RPMI7951 (cell line): Measurements from ENCODE around the gene ARID4A. TPM values are rescaled to one million over a fixed set of nuclear protein-coding genes. Genes with fewer than 3 reads are reported as not detected.
A peak's percentile ranks its signal among the peaks of the same experiment; 100 is the strongest.
"Not testable (repeated sequence)": the region's sequence is repeated elsewhere in the genome, so short reads cannot be mapped to it uniquely, and the experiment has no call there.

Experiments used
- DNase-seq: peaks from one replicate; pipeline ENCODE4 v3.0.0-alpha.2; 2012; ENCODE audit warnings: low read depth
- total RNA-seq: library from RNA; depleted of rRNA; stranded (reverse); fragments of >200 nt; shearing (Covaris generic); gene quantifications from 2 replicates; pipeline ENCODE4 v1.2.3, GENCODE V29; 2014; rRNA removed

The ARID4A gene
- total RNA-seq, 1 experiment from 2014 or later, result 5.9 TPM

- DNase-seq, result peak; percentile 35
Observed at GRCh38 chr14:58362798-58363412, 64.5 kb downstream of the ARID4A start.

GRCh38 chr14:58364316-58364715 is 66.0 kb downstream of the ARID4A start:
- no peak for DNase-seq

- DNase-seq, result no peak
Observed at GRCh38 chr14:58367296-58367695, 68.9 kb downstream of the ARID4A start.

GRCh38 chr14:58368956-58369355 is 70.6 kb downstream of the ARID4A start:
- no peak for DNase-seq

- no peak for DNase-seq
Observed at GRCh38 chr14:58376791-58377190, 78.4 kb downstream of the ARID4A start.

- no peak for DNase-seq
Observed at GRCh38 chr14:58390830-58391229, 92.5 kb downstream of the ARID4A start.

GRCh38 chr14:58395562-58395811 is 97.1 kb downstream of the ARID4A start:
- DNase-seq, result no peak

- peak; percentile 64 for DNase-seq
Observed at GRCh38 chr14:58395812-58396788, 97.7 kb downstream of the ARID4A start, which contains the start of gene TOMM20L. Gene TOMM20L, plus strand, starts transcription at chr14:58395930. Its CDS starts 28 bp downstream, at chr14:58395958.

- no peak for DNase-seq
Observed at GRCh38 chr14:58397156-58397555, 98.8 kb downstream of the ARID4A start.

- DNase-seq, result no peak
Observed at GRCh38 chr14:58398495-58398894, 100.1 kb downstream of the ARID4A start.

GRCh38 chr14:58398895-58399294 is 100.5 kb downstream of the ARID4A start:
- no peak for DNase-seq

- DNase-seq, result peak; percentile 4
Observed at GRCh38 chr14:58401587-58401986, 103.2 kb downstream of the ARID4A start.

- no peak for DNase-seq
Observed at GRCh38 chr14:58408681-58409215, 110.4 kb downstream of the ARID4A start.

GRCh38 chr14:58414845-58415244 is 116.5 kb downstream of the ARID4A start:
- DNase-seq, result no peak

GRCh38 chr14:58415636-58416547 is 117.5 kb downstream of the ARID4A start:
- no peak for DNase-seq

- DNase-seq, result not testable (repeated sequence)
Observed at GRCh38 chr14:58416934-58417333, 118.6 kb downstream of the ARID4A start.

Other genes with a start within 250 kb of the ARID4A start
- 1.3 and 1.8 TPM in 2 replicates for gene ARMH4, start 146.3 kb upstream of the ARID4A start, total RNA-seq
- 67.2 and 88.8 TPM in 2 replicates for gene ACTR10, start 98.4 kb upstream of the ARID4A start, total RNA-seq
- 215 and 218 TPM in 2 replicates for gene PSMA3, start 53.7 kb upstream of the ARID4A start, total RNA-seq
- not detected in 2 replicates for gene TOMM20L, start 97.4 kb downstream of the ARID4A start, total RNA-seq
- gene TIMM9, start 129.0 kb downstream of the ARID4A start, total RNA-seq, result 60.9 and 68.1 TPM in 2 replicates
- 37.8 and 44.6 TPM in 2 replicates for gene KIAA0586, start 129.2 kb downstream of the ARID4A start, total RNA-seq